Uterus (tissue), 4 donors: Measurements from ENCODE around the gene UBE2QL1. TPM values are rescaled to one million over a fixed set of nuclear protein-coding genes. Genes with fewer than 3 reads are reported as not detected.

Source experiments
- DNase-seq, 2 donors: peaks; one replicate each; pipeline ENCODE4 v3.0.0-alpha.2; 2019 to 2020
- H3K27ac ChIP-seq, 2 donors: fragments of 200-600 bp; sonication (generic); 1 replicate in 1 of 2; 2 replicates in 1 of 2; pipeline ENCODE4 v1.5.1; 2016 to 2018
- H3K27me3 ChIP-seq, 2 donors: fragments of 200-600 bp; sonication (generic); one replicate each; pipeline ENCODE4 v1.5.1; 2018 to 2019; ENCODE audit warnings: control low read depth in 1 of 2
- H3K36me3 ChIP-seq, 2 donors: fragments of 200-600 bp; sonication (generic); one replicate each; pipeline ENCODE4 v1.5.1; 2019; ENCODE audit warnings: control low read depth in 1 of 2
- H3K4me1 ChIP-seq, 2 donors: fragments of 200-600 bp; sonication (generic); one replicate each; pipeline ENCODE4 v1.5.1; 2018 to 2019; ENCODE audit warnings: control low read depth in 1 of 2
- H3K4me3 ChIP-seq, 2 donors: fragments of 200-600 bp; sonication (generic); 1 replicate in 1 of 2; 2 replicates in 1 of 2; pipeline ENCODE4 v1.5.1; 2018 to 2019; ENCODE audit warnings: mild to moderate bottlenecking in 1 of 2
- H3K9me3 ChIP-seq, 2 donors: fragments of 200-600 bp; sonication (generic); one replicate each; pipeline ENCODE4 v1.5.1; 2019; ENCODE audit warnings: control low read depth in 1 of 2
- POLR2A ChIP-seq, 2 donors: fragments of 450-650 bp; IDR thresholded peaks; one replicate each; pipeline ENCODE4 v1.6.1; 2016; ENCODE audit warnings: antibody characterized with exemption in 2 of 2, mild to moderate bottlenecking in 1 of 2, moderate library complexity in 1 of 2
- intact Hi-C: fragments of 100-400 bp; cut with DNase I; formaldehyde crosslinking; loops from one replicate; pipeline ENCODE4 v1.15.1; 2023; ENCODE audit warnings: low total_unique reads
- total RNA-seq, 4 donors: library from RNA; depleted of rRNA in 3 of 4; stranded (reverse); fragments of >200 nt in 3 of 4; gene quantifications; one replicate each; pipeline versions ENCODE4 v1.1.0 to v1.2.4, GENCODE V29; 2014 to 2023
- TF ChIP-seq, protein P1 (sequence below), 4 experiments: fragments of 200-600 bp in 2 of 4; fragments of 450-650 bp in 2 of 4; sonication (generic) in 2 of 4; IDR thresholded peaks; one replicate each; pipeline ENCODE4 v1.5.1; 2016 to 2019; ENCODE audit warnings: antibody characterized with exemption in 4 of 4, mild to moderate bottlenecking in 2 of 4, moderate library complexity in 1 of 4
- donor health status: DM: yes; HTN: yes; CAD: no.

The UBE2QL1 gene
- total RNA-seq, 4 donors from 2014 or later, result 0.34 to 0.90 TPM; not detected in 2

DNA sequence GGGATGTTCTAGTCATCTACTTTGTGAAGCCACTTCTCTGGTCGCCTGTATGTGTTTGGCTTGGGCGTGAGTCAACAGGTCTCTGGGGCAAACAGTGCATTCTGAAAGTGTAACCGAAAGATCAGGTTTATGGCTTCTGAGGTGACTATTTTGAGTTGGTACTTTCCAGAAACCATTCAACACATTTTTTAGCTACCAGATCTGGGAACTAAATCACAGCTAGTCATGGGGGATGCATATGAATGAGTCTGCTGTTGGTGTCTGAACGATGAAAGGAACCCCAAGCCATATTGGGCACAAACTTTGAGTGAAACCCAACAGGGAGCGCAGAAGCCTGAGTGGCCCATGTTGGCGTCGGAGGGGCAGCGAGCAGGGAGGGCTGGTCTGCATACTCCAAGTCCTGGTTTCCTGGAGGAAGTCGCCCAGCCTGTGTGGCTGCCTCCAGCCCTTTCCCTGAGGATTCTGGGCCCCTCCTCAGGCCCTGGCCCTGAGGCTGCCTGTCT is 35.3 kb downstream of the UBE2QL1 start:
- Histone ChIP-seq H3K27ac (no peak overlapping the region), H3K4me1 (no peaks in the 10 kb centered on the region), H3K9me3 (no peaks in the 10 kb centered on the region), H3K4me3 (no peak overlapping the region), H3K27me3 (no peaks in the 10 kb centered on the region), H3K36me3 (no peaks in the 10 kb centered on the region)
- no peak for DNase-seq
- TF ChIP-seq, protein P1, sequence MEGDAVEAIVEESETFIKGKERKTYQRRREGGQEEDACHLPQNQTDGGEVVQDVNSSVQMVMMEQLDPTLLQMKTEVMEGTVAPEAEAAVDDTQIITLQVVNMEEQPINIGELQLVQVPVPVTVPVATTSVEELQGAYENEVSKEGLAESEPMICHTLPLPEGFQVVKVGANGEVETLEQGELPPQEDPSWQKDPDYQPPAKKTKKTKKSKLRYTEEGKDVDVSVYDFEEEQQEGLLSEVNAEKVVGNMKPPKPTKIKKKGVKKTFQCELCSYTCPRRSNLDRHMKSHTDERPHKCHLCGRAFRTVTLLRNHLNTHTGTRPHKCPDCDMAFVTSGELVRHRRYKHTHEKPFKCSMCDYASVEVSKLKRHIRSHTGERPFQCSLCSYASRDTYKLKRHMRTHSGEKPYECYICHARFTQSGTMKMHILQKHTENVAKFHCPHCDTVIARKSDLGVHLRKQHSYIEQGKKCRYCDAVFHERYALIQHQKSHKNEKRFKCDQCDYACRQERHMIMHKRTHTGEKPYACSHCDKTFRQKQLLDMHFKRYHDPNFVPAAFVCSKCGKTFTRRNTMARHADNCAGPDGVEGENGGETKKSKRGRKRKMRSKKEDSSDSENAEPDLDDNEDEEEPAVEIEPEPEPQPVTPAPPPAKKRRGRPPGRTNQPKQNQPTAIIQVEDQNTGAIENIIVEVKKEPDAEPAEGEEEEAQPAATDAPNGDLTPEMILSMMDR (IDR thresholded peaks at IDR 0.05), result no peak
- no peak for TF ChIP-seq POLR2A (IDR thresholded peaks at IDR 0.05)
- intact Hi-C loops, result no loop called here

GRCh38 chr5:6484446-6484845 is 35.8 kb downstream of the UBE2QL1 start:
- Histone ChIP-seq H3K4me3 (no peak overlapping the region), H3K27me3 (no peaks in the 10 kb centered on the region), H3K36me3 (no peaks in the 10 kb centered on the region), H3K9me3 (no peaks in the 10 kb centered on the region), H3K4me1 (no peaks in the 10 kb centered on the region), H3K27ac (no peak overlapping the region)
- intact Hi-C loops, result no loop called here
- DNase-seq, result no peak
- TF ChIP-seq POLR2A (IDR thresholded peaks at IDR 0.05), result no peak
- TF ChIP-seq, protein P1 (IDR thresholded peaks at IDR 0.05), result no peak

- no peak overlapping the region for H3K4me3 ChIP-seq
- intact Hi-C loops, result no loop called here
- no peaks in the 10 kb centered on the region for H3K27me3 ChIP-seq
- no peaks in the 10 kb centered on the region for H3K4me1 ChIP-seq
- H3K27ac ChIP-seq, result no peak overlapping the region
- H3K9me3 ChIP-seq, result no peaks in the 10 kb centered on the region
- H3K36me3 ChIP-seq, result no peaks in the 10 kb centered on the region
- TF ChIP-seq, protein P1 (IDR thresholded peaks at IDR 0.05), result no peak
- TF ChIP-seq POLR2A (IDR thresholded peaks at IDR 0.05), result no peak
- DNase-seq, result no peak
Observed at GRCh38 chr5:6484899-6485298, 36.2 kb downstream of the UBE2QL1 start.

DNA sequence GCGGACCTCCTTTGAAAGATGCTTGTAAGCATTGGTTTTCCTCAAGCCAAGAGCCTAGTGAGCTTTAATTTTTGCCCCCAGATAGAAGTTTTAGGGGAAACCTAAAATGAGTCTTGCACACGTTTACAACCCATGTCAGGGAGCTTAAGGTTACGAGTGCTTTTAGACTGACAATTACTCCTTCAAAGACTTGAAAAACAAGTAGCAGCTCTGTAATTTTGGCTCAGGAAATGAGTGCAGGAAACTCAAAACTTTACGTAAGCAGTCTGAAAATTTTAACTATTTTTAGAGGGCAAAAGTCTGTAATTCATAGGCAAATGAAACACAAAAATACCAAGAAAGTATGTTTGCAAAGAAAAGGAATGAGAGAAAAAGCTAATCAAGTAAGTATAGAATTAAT is 36.8 kb downstream of the UBE2QL1 start:
- TF ChIP-seq, protein P1 (IDR thresholded peaks at IDR 0.05), result no peak
- no peak for TF ChIP-seq POLR2A (IDR thresholded peaks at IDR 0.05)
- no peaks in the 10 kb centered on the region for H3K27me3 ChIP-seq
- H3K4me3 ChIP-seq, result no peak overlapping the region
- no peak for DNase-seq
- H3K4me1 ChIP-seq, result no peaks in the 10 kb centered on the region
- H3K27ac ChIP-seq, result no peak overlapping the region
- no peaks in the 10 kb centered on the region for H3K9me3 ChIP-seq
- H3K36me3 ChIP-seq, result no peaks in the 10 kb centered on the region
- intact Hi-C loops, result no loop called here

GRCh38 chr5:6486074-6486473 is 37.4 kb downstream of the UBE2QL1 start:
- H3K27ac ChIP-seq, result no peak overlapping the region
- H3K4me1 ChIP-seq, result no peaks in the 10 kb centered on the region
- no peaks in the 10 kb centered on the region for H3K27me3 ChIP-seq
- TF ChIP-seq, protein P1 (IDR thresholded peaks at IDR 0.05), result no peak
- TF ChIP-seq POLR2A (IDR thresholded peaks at IDR 0.05), result no peak
- no peak for DNase-seq
- intact Hi-C loops, result no loop called here
- no peaks in the 10 kb centered on the region for H3K9me3 ChIP-seq
- no peaks in the 10 kb centered on the region for H3K36me3 ChIP-seq
- no peak overlapping the region for H3K4me3 ChIP-seq
